IPS DF 6.9 (cell line): Measurements from ENCODE around the gene STAB2.
"Not testable (repeated sequence)": the region's sequence is repeated elsewhere in the genome, so short reads cannot be mapped to it uniquely, and the experiment has no call there.

Source experiments
- DNase-seq: peaks from one replicate; pipeline ENCODE4 v3.0.0-alpha.2; 2013; ENCODE audit warnings: low read depth, low spot score
- H3K27ac ChIP-seq: one replicate; pipeline ENCODE4 v1.5.1; 2013; ENCODE audit warnings: low read length, control low read depth
- H3K27me3 ChIP-seq: 2 replicates; pipeline ENCODE4 v1.6.1; 2013; ENCODE audit warnings: mild to moderate bottlenecking, low read length; ENCODE audit not compliant: control insufficient read depth, insufficient read depth
- H3K36me3 ChIP-seq: 2 replicates; pipeline ENCODE4 v1.6.1; 2013; ENCODE audit warnings: low read length; ENCODE audit not compliant: control insufficient read depth, insufficient read depth
- H3K4me1 ChIP-seq: 2 replicates; pipeline ENCODE4 v1.6.1; 2013; ENCODE audit warnings: low read length; ENCODE audit not compliant: control insufficient read depth, insufficient read depth
- H3K4me3 ChIP-seq: 2 replicates; pipeline ENCODE4 v1.5.1; 2013; ENCODE audit warnings: mild to moderate bottlenecking, low read length
- H3K9me3 ChIP-seq: 2 replicates; pipeline ENCODE4 v1.6.1; 2013; ENCODE audit warnings: low read length, inconsistent platforms; ENCODE audit not compliant: control insufficient read depth, insufficient read depth
- WGBS: extraction: QIAGEN DNeasy Blood & Tissue Kit; methylation state at CpG from one replicate; pipeline ENCODE4 v1.1.7; 2013; ENCODE audit warnings: mixed read lengths, missing lambda C conversion rate; ENCODE audit not compliant: insufficient read length, insufficient coverage; 5-methylcytosine and 5-hydroxymethylcytosine counted together

STAB2 gene

GRCh38 chr12:103652808-103653207 lies 65.7 kb downstream of the STAB2 start:
- no peak for DNase-seq

GRCh38 chr12:103653568-103654173 lies 66.6 kb downstream of the STAB2 start:
- H3K4me1 ChIP-seq, H3K36me3 ChIP-seq, H3K27ac ChIP-seq, H3K9me3 ChIP-seq, H3K4me3 ChIP-seq, H3K27me3 ChIP-seq, DNase-seq: not testable (repeated sequence)
- no CpG with 5 or more reads among the region's 3 CpGs for WGBS

More at GRCh38 chr12:103652808-103653207, 65.7 kb downstream of the STAB2 start:
- Histone ChIP-seq H3K4me1 (0 out of 2 replicates have a peak, but pooled peaks cover under 1% of the 10 kb centered on the region), H3K9me3 (no peaks in the 10 kb centered on the region), H3K36me3 (no peaks in the 10 kb centered on the region), H3K27me3 (no peaks in the 10 kb centered on the region), H3K27ac (no peak overlapping the region), H3K4me3 (no peak overlapping the region)

- Histone ChIP-seq H3K27me3 (no peaks in the 10 kb centered on the region), H3K27ac (no peak overlapping the region), H3K4me3 (no peak overlapping the region), H3K9me3 (no peaks in the 10 kb centered on the region), H3K36me3 (no peaks in the 10 kb centered on the region), H3K4me1 (0 out of 2 replicates have a peak, but pooled peaks cover 1% of the 10 kb centered on the region)
- no CpG with 5 or more reads among the region's 3 CpGs for WGBS
- DNase-seq: no peak
Observed at GRCh38 chr12:103654816-103655215, 67.7 kb downstream of the STAB2 start.

GRCh38 chr12:103656291-103656690 lies 69.2 kb downstream of the STAB2 start:
- Histone ChIP-seq H3K27me3 (no peaks in the 10 kb centered on the region), H3K36me3 (no peaks in the 10 kb centered on the region), H3K9me3 (no peaks in the 10 kb centered on the region), H3K27ac (no peak overlapping the region), H3K4me3 (no peak overlapping the region), H3K4me1 (0 out of 2 replicates have a peak, but pooled peaks cover 1% of the 10 kb centered on the region)
- no CpG with 5 or more reads among the region's 1 CpG for WGBS
- no peak for DNase-seq

GRCh38 chr12:103657331-103657730 lies 70.3 kb downstream of the STAB2 start:
- Histone ChIP-seq H3K4me1 (0 out of 2 replicates have a peak, but pooled peaks cover 1% of the 10 kb centered on the region), H3K27me3 (no peaks in the 10 kb centered on the region), H3K9me3 (no peaks in the 10 kb centered on the region), H3K27ac (no peak overlapping the region), H3K4me3 (no peak overlapping the region), H3K36me3 (no peaks in the 10 kb centered on the region)
- DNase-seq: no peak
- no CpG with 5 or more reads among the region's 2 CpGs for WGBS

GRCh38 chr12:103664626-103665025 lies 77.6 kb downstream of the STAB2 start:
- no peak for DNase-seq
- no CpG with 5 or more reads among the region's 2 CpGs for whole genome bisulfite sequencing
- no peaks in the 10 kb centered on the region for H3K4me1 ChIP-seq
- H3K27ac ChIP-seq: no peak overlapping the region
- H3K27me3 ChIP-seq: no peaks in the 10 kb centered on the region
- no peaks in the 10 kb centered on the region for H3K9me3 ChIP-seq
- H3K4me3 ChIP-seq: no peak overlapping the region
- H3K36me3 ChIP-seq: no peaks in the 10 kb centered on the region

GRCh38 chr12:103665971-103666370 lies 78.9 kb downstream of the STAB2 start:
- no CpG with 5 or more reads among the region's 5 CpGs for WGBS
- no peak overlapping the region for H3K4me3 ChIP-seq
- no peaks in the 10 kb centered on the region for H3K9me3 ChIP-seq
- no peak overlapping the region for H3K27ac ChIP-seq
- no peak for DNase-seq
- no peaks in the 10 kb centered on the region for H3K36me3 ChIP-seq
- 0 out of 2 replicates have a peak, but pooled peaks cover 3% of the 10 kb centered on the region for H3K4me1 ChIP-seq
- H3K27me3 ChIP-seq: no peaks in the 10 kb centered on the region

- Histone ChIP-seq H3K27me3 (no peaks in the 10 kb centered on the region), H3K4me1 (0 out of 2 replicates have a peak, but pooled peaks cover 3% of the 10 kb centered on the region), H3K36me3 (no peaks in the 10 kb centered on the region), H3K9me3 (no peaks in the 10 kb centered on the region), H3K4me3 (no peak overlapping the region), H3K27ac (no peak overlapping the region)
- WGBS: no CpG with 5 or more reads among the region's 2 CpGs
- no peak for DNase-seq
Observed at GRCh38 chr12:103667125-103667524, 80.1 kb downstream of the STAB2 start.

- Histone ChIP-seq H3K4me3 (no peak overlapping the region), H3K9me3 (no peaks in the 10 kb centered on the region), H3K27ac (no peak overlapping the region), H3K27me3 (no peaks in the 10 kb centered on the region), H3K36me3 (no peaks in the 10 kb centered on the region), H3K4me1 (0 out of 2 replicates have a peak, but pooled peaks cover 3% of the 10 kb centered on the region)
- DNase-seq: no peak
- no CpG with 5 or more reads among the region's 8 CpGs for WGBS
Observed at GRCh38 chr12:103668520-103668919, 81.4 kb downstream of the STAB2 start.

- no CpG with 5 or more reads among the region's 1 CpG for WGBS
- DNase-seq: no peak
Observed at GRCh38 chr12:103671367-103671766, 84.3 kb downstream of the STAB2 start.

More at GRCh38 chr12:103671367-103671766, 84.3 kb downstream of the STAB2 start:
- H3K4me1 ChIP-seq: 0 out of 2 replicates have a peak, but pooled peaks cover 3% of the 10 kb centered on the region
- H3K9me3 ChIP-seq: no peaks in the 10 kb centered on the region
- no peaks in the 10 kb centered on the region for H3K27me3 ChIP-seq
- H3K4me3 ChIP-seq: no peak overlapping the region
- H3K36me3 ChIP-seq: no peaks in the 10 kb centered on the region
- no peak overlapping the region for H3K27ac ChIP-seq
